ENCODE measurements around the gene ADGRF5.

The ADGRF5 gene

GRCh38 chr6:46915866-46916265 is 5.9 kb downstream of the ADGRF5 start:
- Histone ChIP-seq H2BK15ac (replicated peaks; ENCODE audit: low read depth) (no peak overlapping the region), H3K27ac (ENCODE audit: low read depth, low read length) (no peak overlapping the region), H3K36me3 (ENCODE audit: control insufficient read depth, insufficient read depth, low read length) (no peaks in the 10 kb centered on the region), H3K27me3 (ENCODE audit: insufficient read depth, low read length, poor library complexity) (no peaks in the 10 kb centered on the region), H3K4me1 (ENCODE audit: control insufficient read depth, low read depth, low read length) (no peaks in the 10 kb centered on the region), H3K9ac (ENCODE audit: low read length) (no peak overlapping the region), H3K4me3 (ENCODE audit: low read length) (no peak overlapping the region), H3K4ac (ENCODE audit: low read depth, low read length) (no peak overlapping the region), H2BK120ac (ENCODE audit: low read depth, low read length) (no peak overlapping the region), H4K5ac (ENCODE audit: low read length) (no peak overlapping the region), H3K23ac (ENCODE audit: low read length) (no peak overlapping the region), H3K79me1 (ENCODE audit: low read length) (no peaks in the 10 kb centered on the region), H3K4me2 (ENCODE audit: low read length) (no peak overlapping the region), H3K56ac (ENCODE audit: low read length) (no peak overlapping the region), H4K8ac (ENCODE audit: low read depth, low read length) (no peak overlapping the region), H3K18ac (ENCODE audit: low read length) (no peak overlapping the region), H2BK5ac (ENCODE audit: low read length) (no peak overlapping the region), H3K79me2 (ENCODE audit: control insufficient read depth, insufficient read depth, low read length) (no peaks in the 10 kb centered on the region), H2AK5ac (ENCODE audit: low read length) (no peak overlapping the region)
- no CpG with 5 or more reads among the region's 4 CpGs for WGBS (ENCODE audit: extremely low coverage, insufficient coverage, low lambda C conversion rate)
- no peak for DNase-seq

DNA sequence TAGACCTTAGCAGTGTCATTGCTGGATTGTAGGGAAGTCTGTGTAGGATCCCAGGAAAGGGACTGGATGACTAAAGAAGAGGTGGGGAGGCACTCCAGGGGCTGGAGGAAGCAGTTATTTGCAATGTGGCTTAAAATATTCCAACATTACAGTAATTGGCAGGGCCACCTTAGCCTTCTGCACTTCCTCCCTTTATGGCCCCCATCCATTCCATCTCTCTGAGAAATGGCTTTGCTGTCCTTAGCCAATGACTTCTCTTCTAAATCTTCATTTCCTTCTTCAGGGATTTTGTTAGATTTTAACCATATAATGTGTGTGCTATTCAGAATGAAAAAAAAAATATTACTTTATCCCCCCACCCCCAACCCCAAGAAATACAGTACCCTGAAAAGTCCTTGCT is 6.4 kb downstream of the ADGRF5 start:
- no peak overlapping the region for H3K23ac ChIP-seq (ENCODE audit: low read length)
- H3K27me3 ChIP-seq (ENCODE audit: insufficient read depth, low read length, poor library complexity), result no peaks in the 10 kb centered on the region
- H2BK5ac ChIP-seq (ENCODE audit: low read length), result no peak overlapping the region
- no peak overlapping the region for H4K8ac ChIP-seq (ENCODE audit: low read depth, low read length)
- no peaks in the 10 kb centered on the region for H3K79me1 ChIP-seq (ENCODE audit: low read length)
- no peak overlapping the region for H3K4me3 ChIP-seq (ENCODE audit: low read length)
- no peak overlapping the region for H3K56ac ChIP-seq (ENCODE audit: low read length)
- H2AK5ac ChIP-seq (ENCODE audit: low read length), result no peak overlapping the region
- H3K79me2 ChIP-seq (ENCODE audit: control insufficient read depth, insufficient read depth, low read length), result no peaks in the 10 kb centered on the region
- H2BK120ac ChIP-seq (ENCODE audit: low read depth, low read length), result no peak overlapping the region
- no peak overlapping the region for H3K27ac ChIP-seq (ENCODE audit: low read depth, low read length)
- H3K36me3 ChIP-seq (ENCODE audit: control insufficient read depth, insufficient read depth, low read length), result no peaks in the 10 kb centered on the region
- H3K4ac ChIP-seq (ENCODE audit: low read depth, low read length), result no peak overlapping the region
- H3K9ac ChIP-seq (ENCODE audit: low read length), result no peak overlapping the region
- no peak for DNase-seq
- no peak overlapping the region for H3K4me2 ChIP-seq (ENCODE audit: low read length)
- no peak overlapping the region for H4K5ac ChIP-seq (ENCODE audit: low read length)
- H3K4me1 ChIP-seq (ENCODE audit: control insufficient read depth, low read depth, low read length), result no peaks in the 10 kb centered on the region
- no peak overlapping the region for H3K18ac ChIP-seq (ENCODE audit: low read length)
- H2BK15ac ChIP-seq (replicated peaks; ENCODE audit: low read depth), result no peak overlapping the region

DNA sequence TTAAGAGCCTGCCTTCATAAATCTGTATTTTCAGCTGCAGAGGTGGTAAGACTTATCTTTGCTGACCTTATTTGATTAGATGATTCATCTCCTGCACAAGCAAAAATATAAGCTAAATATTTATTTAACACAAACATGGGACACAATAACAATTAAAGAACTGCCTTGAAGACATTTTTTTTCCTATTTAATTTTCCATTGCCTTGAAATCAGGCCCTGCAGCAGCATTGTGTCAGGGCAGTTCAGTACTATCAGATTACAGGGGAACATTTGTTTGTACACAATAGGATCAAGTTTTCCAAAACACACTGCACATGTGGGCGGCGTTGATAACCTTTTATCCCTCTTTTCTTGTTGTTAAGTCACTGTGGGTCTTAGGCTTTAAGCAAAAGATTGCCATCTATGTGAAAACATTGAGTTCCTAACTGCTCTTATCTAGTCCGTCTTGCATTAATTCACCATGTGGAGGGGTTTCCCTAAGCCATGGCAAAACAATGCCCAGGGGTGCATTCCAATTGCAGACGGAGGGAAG is 7.4 kb downstream of the ADGRF5 start:
- Histone ChIP-seq H2BK15ac (replicated peaks; ENCODE audit: low read depth) (no peak overlapping the region), H3K27me3 (ENCODE audit: insufficient read depth, low read length, poor library complexity) (no peaks in the 10 kb centered on the region), H3K4me2 (ENCODE audit: low read length) (no peak overlapping the region), H3K9ac (ENCODE audit: low read length) (no peak overlapping the region), H3K79me1 (ENCODE audit: low read length) (no peaks in the 10 kb centered on the region), H4K5ac (ENCODE audit: low read length) (no peak overlapping the region), H3K56ac (ENCODE audit: low read length) (no peak overlapping the region), H3K4me3 (ENCODE audit: low read length) (no peak overlapping the region), H3K23ac (ENCODE audit: low read length) (no peak overlapping the region), H3K4ac (ENCODE audit: low read depth, low read length) (no peak overlapping the region), H3K79me2 (ENCODE audit: control insufficient read depth, insufficient read depth, low read length) (no peaks in the 10 kb centered on the region), H3K27ac (ENCODE audit: low read depth, low read length) (no peak overlapping the region), H3K36me3 (ENCODE audit: control insufficient read depth, insufficient read depth, low read length) (no peaks in the 10 kb centered on the region), H3K18ac (ENCODE audit: low read length) (no peak overlapping the region), H3K4me1 (ENCODE audit: control insufficient read depth, low read depth, low read length) (no peaks in the 10 kb centered on the region), H2BK120ac (ENCODE audit: low read depth, low read length) (no peak overlapping the region), H2BK5ac (ENCODE audit: low read length) (no peak overlapping the region), H4K8ac (ENCODE audit: low read depth, low read length) (no peak overlapping the region), H2AK5ac (ENCODE audit: low read length) (no peak overlapping the region)
- peak; percentile 58 for DNase-seq
- WGBS (ENCODE audit: extremely low coverage, insufficient coverage, low lambda C conversion rate), result no CpG with 5 or more reads among the region's 4 CpGs

GRCh38 chr6:46909371-46909770 is 12.4 kb downstream of the ADGRF5 start:
- Histone ChIP-seq H3K9ac (ENCODE audit: low read length) (no peak overlapping the region), H3K4ac (ENCODE audit: low read depth, low read length) (no peak overlapping the region), H4K5ac (ENCODE audit: low read length) (no peak overlapping the region), H3K79me1 (ENCODE audit: low read length) (no peaks in the 10 kb centered on the region), H2BK5ac (ENCODE audit: low read length) (no peak overlapping the region), H3K18ac (ENCODE audit: low read length) (no peak overlapping the region), H3K27ac (ENCODE audit: low read depth, low read length) (no peak overlapping the region), H3K4me3 (ENCODE audit: low read length) (no peak overlapping the region), H3K4me2 (ENCODE audit: low read length) (no peak overlapping the region), H2BK15ac (replicated peaks; ENCODE audit: low read depth) (no peak overlapping the region), H3K27me3 (ENCODE audit: insufficient read depth, low read length, poor library complexity) (no peaks in the 10 kb centered on the region), H3K36me3 (ENCODE audit: control insufficient read depth, insufficient read depth, low read length) (no peaks in the 10 kb centered on the region), H3K79me2 (ENCODE audit: control insufficient read depth, insufficient read depth, low read length) (no peaks in the 10 kb centered on the region), H2AK5ac (ENCODE audit: low read length) (no peak overlapping the region), H2BK120ac (ENCODE audit: low read depth, low read length) (no peak overlapping the region), H4K8ac (ENCODE audit: low read depth, low read length) (no peak overlapping the region), H3K4me1 (ENCODE audit: control insufficient read depth, low read depth, low read length) (peaks cover 2% of the 10 kb centered on the region), H3K56ac (ENCODE audit: low read length) (no peak overlapping the region), H3K23ac (ENCODE audit: low read length) (no peak overlapping the region)
- WGBS (ENCODE audit: extremely low coverage, insufficient coverage, low lambda C conversion rate), result no CpG with 5 or more reads among the region's 2 CpGs
- DNase-seq, result peak; percentile 53

DNA sequence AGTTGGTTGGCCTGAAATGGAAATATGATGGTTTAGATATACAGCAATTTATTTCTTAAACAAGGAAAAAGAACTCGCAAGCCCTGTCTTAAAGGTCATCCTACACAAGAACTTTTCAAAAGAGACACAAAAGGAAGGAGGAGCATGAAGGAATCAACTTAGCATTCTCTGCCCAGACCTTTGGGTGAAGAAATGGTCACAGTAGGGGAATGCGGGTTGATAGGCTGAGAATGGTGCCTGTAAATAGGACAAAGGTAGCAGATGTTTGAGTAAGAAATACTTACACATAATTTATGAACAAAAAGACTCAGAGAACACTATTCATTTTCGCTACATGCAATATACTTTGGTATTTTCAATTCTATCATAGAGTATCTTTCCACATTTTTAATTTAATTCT is 15.0 kb downstream of the ADGRF5 start:
- H3K56ac ChIP-seq (ENCODE audit: low read length), result no peak overlapping the region
- no peaks in the 10 kb centered on the region for H3K79me1 ChIP-seq (ENCODE audit: low read length)
- H3K4me2 ChIP-seq (ENCODE audit: low read length), result no peak overlapping the region
- H3K4me3 ChIP-seq (ENCODE audit: low read length), result no peak overlapping the region
- DNase-seq, result no peak
- no peak overlapping the region for H4K5ac ChIP-seq (ENCODE audit: low read length)
- no peaks in the 10 kb centered on the region for H3K36me3 ChIP-seq (ENCODE audit: control insufficient read depth, insufficient read depth, low read length)
- H3K9ac ChIP-seq (ENCODE audit: low read length), result no peak overlapping the region
- H2BK120ac ChIP-seq (ENCODE audit: low read depth, low read length), result no peak overlapping the region
- no peaks in the 10 kb centered on the region for H3K27me3 ChIP-seq (ENCODE audit: insufficient read depth, low read length, poor library complexity)
- H4K8ac ChIP-seq (ENCODE audit: low read depth, low read length), result no peak overlapping the region
- no peak overlapping the region for H2BK5ac ChIP-seq (ENCODE audit: low read length)
- WGBS (ENCODE audit: extremely low coverage, insufficient coverage, low lambda C conversion rate), result no CpG with 5 or more reads among the region's 3 CpGs
- H3K79me2 ChIP-seq (ENCODE audit: control insufficient read depth, insufficient read depth, low read length), result no peaks in the 10 kb centered on the region
- H2BK15ac ChIP-seq (replicated peaks; ENCODE audit: low read depth), result no peak overlapping the region
- H3K23ac ChIP-seq (ENCODE audit: low read length), result no peak overlapping the region
- no peak overlapping the region for H3K18ac ChIP-seq (ENCODE audit: low read length)
- H3K27ac ChIP-seq (ENCODE audit: low read depth, low read length), result no peak overlapping the region
- peaks cover 2% of the 10 kb centered on the region for H3K4me1 ChIP-seq (ENCODE audit: control insufficient read depth, low read depth, low read length)
- no peak overlapping the region for H2AK5ac ChIP-seq (ENCODE audit: low read length)
- no peak overlapping the region for H3K4ac ChIP-seq (ENCODE audit: low read depth, low read length)

GRCh38 chr6:46904117-46904516 is 17.6 kb downstream of the ADGRF5 start:
- no CpG with 5 or more reads among the region's 3 CpGs for WGBS (ENCODE audit: extremely low coverage, insufficient coverage, low lambda C conversion rate)
- no peak overlapping the region for H2AK5ac ChIP-seq (ENCODE audit: low read length)

More at GRCh38 chr6:46904117-46904516, 17.6 kb downstream of the ADGRF5 start:
- no peak overlapping the region for H3K23ac ChIP-seq (ENCODE audit: low read length)
- DNase-seq, result no peak
- no peak overlapping the region for H3K4ac ChIP-seq (ENCODE audit: low read depth, low read length)
- H3K36me3 ChIP-seq (ENCODE audit: control insufficient read depth, insufficient read depth, low read length), result no peaks in the 10 kb centered on the region
- no peak overlapping the region for H3K4me2 ChIP-seq (ENCODE audit: low read length)
- H3K27me3 ChIP-seq (ENCODE audit: insufficient read depth, low read length, poor library complexity), result no peaks in the 10 kb centered on the region
- no peaks in the 10 kb centered on the region for H3K79me1 ChIP-seq (ENCODE audit: low read length)
- H4K5ac ChIP-seq (ENCODE audit: low read length), result no peak overlapping the region
- H3K4me1 ChIP-seq (ENCODE audit: control insufficient read depth, low read depth, low read length), result peaks cover 2% of the 10 kb centered on the region
- H2BK120ac ChIP-seq (ENCODE audit: low read depth, low read length), result no peak overlapping the region
- no peak overlapping the region for H2BK5ac ChIP-seq (ENCODE audit: low read length)
- H2BK15ac ChIP-seq (replicated peaks; ENCODE audit: low read depth), result no peak overlapping the region
- no peak overlapping the region for H3K9ac ChIP-seq (ENCODE audit: low read length)
- no peak overlapping the region for H3K27ac ChIP-seq (ENCODE audit: low read depth, low read length)
- H3K18ac ChIP-seq (ENCODE audit: low read length), result no peak overlapping the region
- H3K4me3 ChIP-seq (ENCODE audit: low read length), result no peak overlapping the region
- no peaks in the 10 kb centered on the region for H3K79me2 ChIP-seq (ENCODE audit: control insufficient read depth, insufficient read depth, low read length)
- no peak overlapping the region for H3K56ac ChIP-seq (ENCODE audit: low read length)
- no peak overlapping the region for H4K8ac ChIP-seq (ENCODE audit: low read depth, low read length)
